Smooth muscle cell (in vitro differentiated cells): ENCODE measurements around the gene EMID1. TPM values are rescaled to one million over a fixed set of nuclear protein-coding genes. Genes with fewer than 3 reads are reported as not detected.

Source experiments
- DNase-seq: peaks from one replicate; lab custom pipeline; 2025; ENCODE audit not compliant: unreplicated experiment; lab: John Stamatoyannopoulos, UW
- H2AFZ ChIP-seq: fragments of 200-600 bp; sonication (generic); 2 replicates; pipeline ENCODE4 v1.6.0; 2016; ENCODE audit warnings: antibody characterized with exemption, low read depth, mild to moderate bottlenecking
- H3F3A ChIP-seq: fragments of 200-600 bp; sonication (generic); 2 replicates; pipeline ENCODE4 v1.6.0; 2017; ENCODE audit warnings: antibody characterized with exemption, low read depth
- H3K27ac ChIP-seq: fragments of 200-600 bp; sonication (generic); 2 replicates; pipeline ENCODE4 v1.5.1; 2016; ENCODE audit warnings: low read depth, mild to moderate bottlenecking
- H3K27me3 ChIP-seq: fragments of 200-600 bp; sonication (generic); 2 replicates; pipeline ENCODE4 v1.6.1; 2016; ENCODE audit warnings: low read depth, mild to moderate bottlenecking
- H3K36me3 ChIP-seq: fragments of 200-600 bp; sonication (generic); 2 replicates; pipeline ENCODE4 v1.5.1; 2016; ENCODE audit warnings: low read depth
- H3K4me1 ChIP-seq: fragments of 200-600 bp; sonication (generic); 2 replicates; pipeline ENCODE4 v1.5.1; 2016; ENCODE audit warnings: low read depth
- H3K4me2 ChIP-seq: fragments of 200-600 bp; sonication (generic); 2 replicates; pipeline ENCODE4 v1.6.0; 2016; ENCODE audit warnings: mild to moderate bottlenecking
- H3K4me3 ChIP-seq: fragments of 200-600 bp; sonication (generic); 2 replicates; pipeline ENCODE4 v1.5.1; 2016; ENCODE audit warnings: mild to moderate bottlenecking
- H3K79me2 ChIP-seq: fragments of 200-600 bp; sonication (generic); 2 replicates; pipeline ENCODE4 v1.6.0; 2016; ENCODE audit warnings: low read depth, mild to moderate bottlenecking
- H3K9ac ChIP-seq: fragments of 200-600 bp; sonication (generic); 2 replicates; pipeline ENCODE4 v1.6.0; 2016; ENCODE audit warnings: low read depth
- H3K9me3 ChIP-seq: fragments of 200-600 bp; sonication (generic); replicated peaks from 2 replicates; pipeline ENCODE4 v1.5.1; 2016; ENCODE audit warnings: low read depth
- H4K20me1 ChIP-seq: fragments of 200-600 bp; sonication (generic); 2 replicates; pipeline ENCODE4 v1.6.0; 2016; ENCODE audit warnings: low read depth
- CTCF ChIP-seq: fragments of 200-600 bp; sonication (generic); IDR thresholded peaks from 2 replicates; pipeline ENCODE4 v1.5.1; 2017; ENCODE audit warnings: borderline replicate concordance, mild to moderate bottlenecking, antibody characterized with exemption; ENCODE audit not compliant: insufficient read depth, poor library complexity, severe bottlenecking
- WGBS: methylation state at CpG from one replicate; pipeline ENCODE4 v1.1.7; 2016; ENCODE audit warnings: low lambda C conversion rate; 5-methylcytosine and 5-hydroxymethylcytosine counted together
- polyA plus RNA-seq: library from polyadenylated mRNA; unstranded; fragments of >200 nt; fragmentation: Nextera tagmentation; extraction: Ambion mirVana; gene quantifications from 2 replicates; pipeline ENCODE4 v1.2.1, GENCODE V29; 2016
- total RNA-seq: library from RNA; depleted of rRNA; stranded (reverse); fragments of >200 nt; gene quantifications from 2 replicates; pipeline ENCODE4 v1.2.3, GENCODE V29; 2014

Gene EMID1
- total and polyA plus RNA-seq, 2 experiments from 2014 or later = 1.1 to 3.9 TPM

GRCh38 chr22:29260601-29261315, 55.1 kb downstream of the EMID1 start:
- Histone ChIP-seq H4K20me1 (no peaks in the 10 kb centered on the region), H3K9ac (no peak overlapping the region), H3F3A (no peaks in the 10 kb centered on the region), H2AFZ (no peak overlapping the region), H3K27me3 (no peaks in the 10 kb centered on the region), H3K4me3 (no peak overlapping the region), H3K4me1 (no peaks in the 10 kb centered on the region), H3K36me3 (no peaks in the 10 kb centered on the region), H3K4me2 (no peak overlapping the region), H3K9me3 (no peaks in the 10 kb centered on the region), H3K27ac (no peak overlapping the region), H3K79me2 (no peaks in the 10 kb centered on the region)
- 95% methylated on average over 17 of the region's 17 CpGs for WGBS
- DNase-seq = no peak
- no peak for TF ChIP-seq CTCF

- Histone ChIP-seq H3F3A (no peaks in the 10 kb centered on the region), H3K9ac (no peak overlapping the region), H2AFZ (no peak overlapping the region), H3K4me3 (no peak overlapping the region), H4K20me1 (peaks cover 3% of the 10 kb centered on the region), H3K4me2 (no peak overlapping the region), H3K27me3 (no peaks in the 10 kb centered on the region), H3K79me2 (peaks cover 21% of the 10 kb centered on the region), H3K9me3 (no peaks in the 10 kb centered on the region), H3K36me3 (no peaks in the 10 kb centered on the region), H3K4me1 (peaks cover 10% of the 10 kb centered on the region), H3K27ac (no peak overlapping the region)
- TF ChIP-seq CTCF = no peak
- no peak for DNase-seq
- 96% methylated on average over 14 of the region's 14 CpGs for WGBS
These were observed 58.1 kb downstream of the EMID1 start for GRCh38 chr22:29263791-29264276.

- no peaks in the 10 kb centered on the region for H3K27me3 ChIP-seq
- DNase-seq = no peak
- WGBS = 99% methylated on average over 7 of the region's 7 CpGs
- peaks cover 18% of the 10 kb centered on the region for H4K20me1 ChIP-seq
- H3K9ac ChIP-seq = no peak overlapping the region
- no peak for TF ChIP-seq CTCF
- H3K79me2 ChIP-seq = peaks cover 35% of the 10 kb centered on the region
- H3K4me3 ChIP-seq = no peak overlapping the region
- H3K4me2 ChIP-seq = no peak overlapping the region
- no peaks in the 10 kb centered on the region for H3K36me3 ChIP-seq
- no peaks in the 10 kb centered on the region for H3K9me3 ChIP-seq
- H3K4me1 ChIP-seq = peaks cover 20% of the 10 kb centered on the region
- H2AFZ ChIP-seq = no peak overlapping the region
- no peak overlapping the region for H3K27ac ChIP-seq
- peaks cover 9% of the 10 kb centered on the region for H3F3A ChIP-seq
These were observed 59.6 kb downstream of the EMID1 start for GRCh38 chr22:29265305-29265704.

- Histone ChIP-seq H3K9me3 (no peaks in the 10 kb centered on the region), H3K4me1 (peaks cover 27% of the 10 kb centered on the region), H4K20me1 (peaks cover 24% of the 10 kb centered on the region), H3K4me3 (no peak overlapping the region), H3K79me2 (peaks cover 42% of the 10 kb centered on the region), H3K27ac (no peak overlapping the region), H3K4me2 (no peak overlapping the region), H2AFZ (no peak overlapping the region), H3K36me3 (no peaks in the 10 kb centered on the region), H3F3A (peaks cover 11% of the 10 kb centered on the region), H3K9ac (no peak overlapping the region), H3K27me3 (no peaks in the 10 kb centered on the region)
- no peak for DNase-seq
- TF ChIP-seq CTCF = no peak
- WGBS = 92% methylated on average over 4 of the region's 4 CpGs
These were observed 60.2 kb downstream of the EMID1 start for GRCh38 chr22:29265929-29266328.
